GM08714 (cell line): ENCODE measurements around the gene SLC39A11.

ENCODE experiments used
- H3K4me3 ChIP-seq: fragments of 200-500 bp; sonication (Bioruptor generic); 2 replicates; pipeline ENCODE4 v1.5.1; 2014; ENCODE audit warnings: mild to moderate bottlenecking, low read length, inconsistent platforms
- ZNF274 ChIP-seq: IDR thresholded peaks from 2 replicates; pipeline ENCODE4 v1.6.1; 2012; ENCODE audit warnings: mild to moderate bottlenecking, low read depth, low read length

Gene SLC39A11

DNA sequence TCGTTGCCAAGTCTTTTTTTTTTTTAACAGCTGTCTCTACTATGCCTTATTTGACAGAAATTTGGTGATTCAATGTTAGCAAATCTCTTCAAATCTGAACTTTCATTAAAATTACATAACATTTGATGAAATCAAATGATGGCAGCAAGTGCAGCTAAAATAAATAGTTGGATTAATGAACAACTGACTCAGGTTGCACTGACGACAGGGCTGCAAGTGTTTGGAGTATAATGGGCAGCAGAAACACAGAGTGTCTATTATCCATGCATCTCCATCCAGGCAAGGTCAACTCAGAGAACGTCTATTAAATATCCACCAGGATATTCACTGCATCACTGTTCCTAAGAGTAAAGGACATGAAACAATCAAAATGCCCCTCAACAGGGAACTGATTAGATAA, 109.8 kb downstream of the SLC39A11 start:
- no peak overlapping the region for H3K4me3 ChIP-seq
- TF ChIP-seq ZNF274 = no peak

- no peak for TF ChIP-seq ZNF274
- H3K4me3 ChIP-seq = no peak overlapping the region
These were observed 113.8 kb downstream of the SLC39A11 start for GRCh38 chr17:72978593-72979218.

DNA sequence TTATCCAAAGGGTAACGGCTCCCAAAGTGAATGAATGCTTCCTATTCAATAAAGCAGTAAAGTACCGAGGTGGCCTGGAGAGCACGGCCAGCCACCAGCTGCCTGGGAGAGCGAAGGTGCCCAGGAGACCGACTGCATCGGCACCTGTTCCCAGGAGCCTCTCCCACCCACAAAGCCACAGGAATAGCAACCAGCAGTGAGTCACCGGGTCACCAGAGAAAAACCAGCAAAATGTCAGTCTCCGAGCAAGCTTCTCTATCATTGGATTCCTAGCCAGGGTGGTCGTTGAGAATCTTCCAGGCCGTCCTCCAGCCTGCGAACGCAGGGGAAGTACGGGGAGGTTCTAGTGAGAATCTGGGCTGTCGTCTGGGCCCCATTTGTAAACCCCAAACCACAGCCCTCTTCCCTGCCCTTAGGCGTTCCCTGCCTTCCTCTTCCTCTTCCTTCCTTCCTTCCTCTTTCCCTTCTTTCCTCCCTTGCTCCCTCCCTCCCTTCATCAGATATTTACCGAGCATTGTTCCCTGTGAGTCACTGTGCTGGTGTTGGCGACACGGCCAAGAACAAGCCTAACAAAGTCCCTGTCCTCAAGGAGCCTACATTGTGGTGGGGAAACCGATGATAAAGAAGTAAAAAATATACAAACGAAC, 114.6 kb downstream of the SLC39A11 start:
- no peak for TF ChIP-seq ZNF274
- H3K4me3 ChIP-seq = no peak overlapping the region

DNA sequence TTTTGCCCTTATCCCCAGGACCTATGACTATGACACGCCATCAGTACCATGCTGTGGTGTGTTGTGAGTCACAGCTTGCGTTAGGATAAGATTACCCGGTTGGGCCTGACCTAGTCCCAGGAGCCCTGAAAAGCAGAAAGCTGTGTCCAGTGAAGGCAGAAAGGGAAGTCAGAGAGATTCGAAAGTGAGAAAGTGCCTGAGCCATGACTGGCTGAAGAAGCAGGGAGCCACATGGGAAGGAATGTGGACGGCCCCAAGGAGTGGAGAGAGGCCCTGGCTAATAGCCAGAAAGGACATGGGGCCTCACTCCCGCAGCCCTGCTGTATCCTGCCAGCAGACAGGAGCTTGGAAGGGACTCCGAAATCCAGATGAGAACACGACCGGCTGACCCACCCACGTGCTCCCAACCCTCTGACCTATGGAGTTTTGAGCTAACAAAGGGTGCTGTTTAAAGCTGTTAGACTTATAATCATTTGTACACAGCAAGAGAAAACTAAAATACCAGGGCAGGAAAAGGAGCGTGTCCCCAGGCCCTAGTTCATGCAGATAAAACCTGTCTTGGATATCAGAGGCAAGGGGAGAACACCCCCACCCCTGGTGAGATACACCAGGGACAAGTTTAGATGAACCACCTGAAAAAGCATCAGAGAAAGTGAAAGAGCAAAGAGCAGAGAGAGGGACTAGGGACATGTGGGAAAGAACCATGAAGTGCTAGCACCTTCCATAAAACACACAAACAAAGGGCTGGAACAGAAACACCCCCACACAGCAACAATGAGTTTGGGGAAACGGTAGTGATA, 115.3 kb downstream of the SLC39A11 start:
- no peak for TF ChIP-seq ZNF274
- no peak overlapping the region for H3K4me3 ChIP-seq

DNA sequence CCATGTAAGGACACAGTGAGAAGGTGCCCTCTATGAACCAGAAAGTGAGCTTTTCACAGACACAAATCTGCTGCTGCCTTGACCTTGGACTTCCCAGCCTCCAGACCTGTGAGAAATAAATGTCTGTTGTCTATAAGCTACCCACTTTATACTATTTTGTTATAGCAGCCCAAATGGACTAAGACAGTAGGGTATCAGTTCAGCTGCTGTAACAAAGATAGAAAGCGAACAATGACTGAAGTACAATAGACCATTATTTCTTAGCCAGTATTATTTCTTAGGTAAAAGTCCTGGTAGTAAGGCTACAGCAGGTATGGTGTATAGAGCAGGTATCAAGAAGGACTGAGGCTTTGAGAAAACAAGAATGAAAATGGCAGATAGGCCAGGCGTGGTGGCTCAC, 117.0 kb downstream of the SLC39A11 start:
- H3K4me3 ChIP-seq = no peak overlapping the region
- no peak for TF ChIP-seq ZNF274

- no peak for TF ChIP-seq ZNF274
- H3K4me3 ChIP-seq = no peak overlapping the region
These were observed 117.8 kb downstream of the SLC39A11 start for GRCh38 chr17:72974605-72975232.

GRCh38 chr17:72972263-72972951, 120.1 kb downstream of the SLC39A11 start:
- no peak for TF ChIP-seq ZNF274
- no peak overlapping the region for H3K4me3 ChIP-seq

- TF ChIP-seq ZNF274 = no peak
These were observed 121.1 kb downstream of the SLC39A11 start for GRCh38 chr17:72971226-72971880.

GRCh38 chr17:72970797-72971196, 121.7 kb downstream of the SLC39A11 start:
- no peak overlapping the region for H3K4me3 ChIP-seq
- no peak for TF ChIP-seq ZNF274

More at GRCh38 chr17:72971226-72971880, 121.1 kb downstream of the SLC39A11 start:
- no peak overlapping the region for H3K4me3 ChIP-seq

DNA sequence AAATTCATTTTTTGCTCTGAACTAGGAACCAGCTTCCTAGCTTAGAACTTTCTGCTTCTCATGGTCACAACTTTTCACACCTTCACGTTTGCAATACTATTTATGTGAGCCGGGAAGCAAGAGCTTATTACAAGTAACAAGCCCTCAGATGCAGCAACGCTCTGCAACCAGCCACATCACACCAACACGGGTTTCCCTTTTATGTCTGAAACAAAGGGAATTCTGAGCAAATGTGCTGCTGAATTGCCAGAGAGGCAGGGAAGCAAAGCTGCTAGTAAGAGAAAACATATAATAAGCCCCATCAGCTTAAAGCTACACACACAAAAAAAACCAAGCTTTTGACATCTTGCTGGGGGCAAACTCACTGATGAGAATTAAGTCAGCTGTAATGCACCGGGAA, 122.2 kb downstream of the SLC39A11 start:
- TF ChIP-seq ZNF274 = no peak
- no peak overlapping the region for H3K4me3 ChIP-seq

- H3K4me3 ChIP-seq = no peak overlapping the region
- no peak for TF ChIP-seq ZNF274
These were observed 123.1 kb downstream of the SLC39A11 start for GRCh38 chr17:72969293-72969906.

DNA sequence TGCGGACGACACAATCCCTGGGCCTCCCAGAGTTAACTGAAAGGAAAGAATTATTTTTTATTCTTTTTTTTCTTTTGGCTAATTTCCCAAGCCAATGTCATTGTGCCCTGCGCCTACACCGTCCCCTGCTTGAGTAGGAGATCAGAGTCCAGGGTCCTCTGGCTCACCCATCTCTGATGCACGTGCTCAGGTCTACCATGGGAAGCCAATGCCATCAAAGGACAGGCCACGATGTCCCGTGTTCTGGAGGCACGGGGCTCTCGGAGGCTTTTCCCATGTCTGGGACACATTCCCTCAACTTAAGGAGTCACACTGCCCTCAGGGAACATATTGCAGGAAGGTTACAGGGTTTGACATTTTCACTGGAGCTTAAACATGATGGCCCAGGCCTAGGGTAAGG, 123.7 kb downstream of the SLC39A11 start:
- TF ChIP-seq ZNF274 = no peak

DNA sequence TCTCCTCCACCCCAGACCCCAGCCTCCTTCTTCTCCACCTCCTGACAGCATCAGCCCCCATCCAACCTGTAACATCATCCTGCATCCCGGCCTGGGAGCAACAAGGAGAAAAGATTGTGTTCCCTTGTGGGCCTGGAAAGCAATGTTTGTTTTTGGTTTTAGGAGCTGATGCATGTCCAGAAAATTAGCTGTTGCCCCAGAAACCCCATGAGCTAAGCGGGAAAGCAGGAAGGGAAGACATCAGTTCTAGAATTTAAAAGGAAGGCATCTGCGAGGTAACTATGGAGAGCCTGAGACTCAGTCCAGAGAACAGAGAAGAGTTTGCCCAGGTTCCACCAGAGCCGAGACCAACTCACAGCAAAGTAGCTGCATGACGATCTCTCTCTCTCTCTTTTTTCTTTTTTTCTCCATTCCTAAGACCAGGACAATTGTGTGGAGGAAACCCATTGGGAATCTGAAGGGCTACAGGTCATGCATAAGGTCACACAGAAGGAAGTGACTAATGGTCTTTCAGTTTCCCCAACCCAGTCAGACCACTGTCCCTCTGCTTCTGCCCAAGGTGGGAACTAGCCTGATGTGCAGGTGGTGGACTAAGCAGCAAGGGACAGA, 124.4 kb downstream of the SLC39A11 start:
- TF ChIP-seq ZNF274 = no peak
- no peak overlapping the region for H3K4me3 ChIP-seq

More for the DNA sequence above, 123.7 kb downstream of the SLC39A11 start:
- H3K4me3 ChIP-seq = no peak overlapping the region
